DMS 273 (cell line): ENCODE data around the gene ARAP1.

Source experiments
- DNase-seq: peaks from one replicate; lab custom pipeline; 2025; ENCODE audit not compliant: unreplicated experiment; lab: John Stamatoyannopoulos, UW

The ARAP1 gene

DNA sequence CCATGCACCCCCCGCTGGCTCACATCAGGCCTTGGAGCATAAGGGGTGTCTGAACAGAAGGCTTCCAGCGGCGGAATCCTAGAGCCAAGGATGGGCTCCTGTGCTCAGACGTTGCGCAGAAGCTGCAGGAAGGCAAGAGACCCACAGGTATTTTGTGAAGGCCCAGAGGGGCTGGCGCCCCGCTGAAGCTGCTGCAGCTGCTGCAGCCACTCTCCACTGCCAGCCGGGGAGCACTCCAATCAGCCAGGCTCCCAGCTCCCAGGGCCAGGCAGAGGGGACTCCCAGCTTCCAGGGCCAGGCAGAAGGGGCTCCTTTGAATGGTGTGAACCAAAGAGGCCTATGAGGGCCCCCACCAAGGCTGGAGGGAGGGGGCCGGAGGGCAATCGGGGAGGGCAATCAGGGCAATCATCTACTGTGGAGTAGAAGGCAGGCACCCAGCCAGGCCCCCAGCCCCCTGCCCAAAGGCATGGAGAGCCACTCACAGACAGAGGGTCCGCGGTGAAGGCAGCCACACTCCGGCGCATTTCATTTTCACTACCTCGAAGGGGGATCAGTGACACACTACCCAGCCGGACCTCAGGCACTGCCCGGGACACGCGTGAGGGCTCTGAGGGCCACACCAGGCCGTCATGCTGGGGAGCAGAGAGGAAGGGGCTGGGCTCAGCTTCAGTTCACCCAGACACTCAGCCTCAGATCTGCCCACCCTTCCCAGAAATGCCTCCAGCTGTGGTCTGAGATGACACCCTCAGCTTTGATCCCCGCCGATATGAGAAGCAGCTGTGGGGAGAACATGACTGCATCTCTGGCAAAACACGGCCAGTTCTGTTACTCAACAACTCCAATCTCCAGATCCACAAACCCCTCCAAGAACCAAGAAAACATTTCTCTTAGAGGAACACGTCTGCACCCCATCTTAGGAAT is 66.4 kb downstream of the ARAP1 start:
- no peak for DNase-seq

DNA sequence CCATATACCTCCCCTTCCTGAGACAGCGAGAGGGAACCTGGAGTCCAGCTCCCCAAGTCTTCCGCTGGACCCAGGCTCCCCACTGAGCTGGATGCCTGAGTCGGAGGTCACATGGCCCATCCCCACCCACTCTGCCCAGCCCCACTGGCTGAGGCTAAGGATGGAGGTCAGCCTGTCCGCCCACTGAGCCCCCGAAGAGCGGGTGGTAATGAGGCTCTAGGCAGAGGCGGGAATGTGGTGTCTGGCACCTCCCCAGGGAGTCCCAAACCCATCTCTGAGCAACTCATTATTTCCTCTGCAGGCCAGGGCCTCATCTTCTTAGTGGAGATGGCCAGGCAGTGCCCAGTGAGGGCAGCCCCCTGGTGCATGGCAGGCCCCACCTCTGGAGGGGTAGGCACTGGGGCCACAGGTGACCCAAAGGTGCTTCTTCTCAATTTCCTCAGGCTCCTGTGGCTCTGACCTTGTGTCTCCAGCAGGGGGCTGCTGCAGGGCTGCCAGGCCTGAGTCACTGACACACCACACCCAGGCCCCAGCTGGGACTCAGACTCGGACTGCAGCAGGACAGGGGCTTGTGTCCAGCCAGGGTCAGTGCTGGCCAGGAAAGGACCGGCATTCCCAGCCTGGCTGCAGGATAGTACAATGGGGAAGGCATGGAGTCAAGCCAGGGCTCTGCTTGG is 67.8 kb downstream of the ARAP1 start:
- peak; percentile 66 for DNase-seq

DNA sequence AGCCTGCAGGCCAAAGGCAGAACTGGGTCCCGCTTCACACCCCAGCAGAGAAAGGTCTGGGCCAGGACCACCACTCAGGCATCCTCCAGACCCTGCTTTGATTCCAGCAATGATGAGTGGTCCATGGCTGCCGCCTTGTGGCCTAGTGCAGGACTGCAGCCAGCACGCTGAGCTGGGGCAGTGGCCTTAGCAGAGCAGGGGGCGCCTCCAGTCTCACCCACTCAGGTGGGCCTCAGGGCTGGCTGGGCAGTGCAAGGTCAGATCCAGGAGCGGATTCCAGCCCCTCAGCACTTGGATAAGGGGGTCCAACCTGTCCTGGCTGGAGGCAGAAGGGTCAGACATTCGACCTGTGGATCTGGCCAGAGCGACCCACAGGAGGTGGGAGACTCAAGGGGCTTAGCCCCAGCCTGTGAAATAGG is 68.4 kb downstream of the ARAP1 start:
- DNase-seq: peak; percentile 75

DNA sequence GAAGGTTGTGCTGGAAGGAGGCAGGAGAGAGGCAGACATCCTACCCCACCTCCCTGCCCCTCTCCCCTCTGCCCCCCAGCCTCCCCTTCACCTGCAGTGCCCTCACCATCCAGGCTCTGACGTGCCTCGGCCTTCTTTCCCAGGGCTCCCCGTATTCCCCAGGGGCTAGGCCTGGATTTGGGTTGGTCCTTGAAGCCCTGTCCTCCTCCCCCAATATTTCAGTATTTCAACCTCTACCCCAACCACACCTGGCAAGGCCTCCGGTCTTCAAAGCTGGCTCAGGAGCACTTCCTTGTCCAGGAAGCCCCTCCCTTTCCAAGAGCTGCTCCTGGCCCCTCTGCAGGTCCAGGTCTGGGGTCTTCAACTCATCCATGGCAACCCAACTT is 69.4 kb downstream of the ARAP1 start:
- no peak for DNase-seq

DNA sequence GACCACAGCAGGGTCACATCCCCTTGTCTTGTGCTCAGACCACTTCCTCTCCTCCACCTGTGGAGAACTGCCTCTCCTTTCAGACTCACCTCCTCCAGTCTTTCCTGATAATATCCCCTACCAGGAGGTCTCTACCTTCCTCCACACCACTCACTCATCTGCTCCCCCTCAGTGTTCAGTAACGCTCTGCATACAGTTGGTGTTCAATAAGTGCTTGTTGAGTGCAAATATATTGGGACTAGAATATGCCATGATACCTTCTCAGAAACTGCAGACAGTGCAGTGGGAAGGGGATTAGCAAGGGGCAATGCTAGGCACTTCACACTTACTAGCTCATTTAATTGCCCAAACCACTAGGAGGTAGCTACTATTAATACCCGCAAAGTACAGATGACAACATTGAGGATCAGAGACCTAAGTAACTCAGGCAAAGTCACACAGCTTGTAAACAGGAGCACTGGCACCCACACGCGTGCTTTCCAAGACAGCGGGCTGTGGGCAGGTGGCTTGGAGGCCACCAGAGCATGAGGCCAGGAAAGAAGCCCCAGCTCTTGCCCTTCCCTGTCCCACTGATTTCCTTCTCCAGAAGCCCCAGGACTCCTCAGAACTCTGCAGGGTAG is 69.9 kb downstream of the ARAP1 start:
- no peak for DNase-seq

DNA sequence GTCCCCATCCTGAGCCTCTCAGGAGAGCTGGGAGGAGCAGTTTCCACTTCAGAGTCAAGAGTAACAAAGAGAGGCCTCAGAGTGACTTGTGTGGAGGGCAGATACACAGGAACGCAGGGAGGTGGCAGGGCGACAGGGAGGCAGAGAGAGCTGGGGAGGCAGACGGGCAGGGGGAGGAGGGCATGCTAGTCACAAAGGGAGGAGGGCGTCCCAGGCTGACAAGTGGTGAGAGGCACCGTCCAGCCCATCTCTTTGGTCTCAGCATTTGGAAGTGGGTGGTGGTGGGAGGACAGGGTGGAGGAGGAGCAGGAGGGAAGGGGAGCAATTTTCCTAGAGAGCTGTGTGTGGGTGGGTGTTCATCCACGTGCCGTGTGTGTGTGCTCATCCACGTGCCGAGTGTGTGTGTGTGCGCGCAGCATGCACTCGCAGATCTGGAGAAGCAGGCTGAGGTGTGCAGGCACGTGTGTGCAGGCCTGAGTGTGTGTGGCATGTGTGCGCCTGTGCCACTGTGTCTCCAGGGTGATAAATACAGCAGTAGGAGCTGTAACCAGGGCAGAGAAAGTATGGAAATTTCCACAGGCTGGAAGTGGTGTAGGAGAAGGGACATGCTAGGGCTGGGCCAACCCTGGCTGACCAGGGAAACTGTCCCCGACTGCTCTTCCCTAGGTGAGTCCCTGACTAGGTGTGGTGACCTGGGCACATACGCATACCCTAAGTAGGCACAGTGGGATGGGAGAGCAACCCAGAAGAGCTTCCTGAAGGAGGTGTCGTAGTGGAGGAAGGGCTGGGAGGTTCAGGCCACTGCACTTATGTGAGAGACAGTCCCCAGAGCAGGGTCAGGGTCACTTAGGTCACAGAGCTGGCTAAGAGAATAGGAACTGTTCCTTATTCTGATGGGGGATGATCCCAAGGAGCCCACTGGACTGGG is 70.7 kb downstream of the ARAP1 start:
- no peak for DNase-seq

DNA sequence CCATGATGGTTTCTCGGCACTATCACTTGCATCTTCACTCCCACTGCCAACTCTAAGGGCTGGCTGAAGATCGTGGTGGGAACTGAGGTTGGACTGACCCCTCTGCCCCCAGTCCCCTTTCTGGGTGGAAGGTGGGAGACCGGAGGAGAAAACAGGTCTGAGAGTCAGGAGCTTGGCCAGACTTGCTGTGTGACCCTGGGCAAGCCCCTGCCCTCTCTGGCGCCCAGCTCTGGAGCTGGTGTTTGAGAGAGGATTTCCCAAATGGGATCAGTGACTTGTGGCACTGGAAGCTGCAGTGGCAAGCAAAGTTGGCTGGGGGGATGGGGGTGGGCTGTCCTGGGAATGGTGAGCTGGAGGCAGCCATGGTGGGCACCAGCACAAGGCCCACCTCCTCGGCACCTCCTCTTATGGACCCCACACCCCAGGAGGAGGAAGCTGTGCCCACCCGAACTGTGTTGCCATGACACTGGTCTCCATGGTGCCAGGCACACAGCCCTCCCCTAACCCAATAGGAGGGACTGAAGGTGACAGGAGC is 71.5 kb downstream of the ARAP1 start:
- DNase-seq: no peak

DNA sequence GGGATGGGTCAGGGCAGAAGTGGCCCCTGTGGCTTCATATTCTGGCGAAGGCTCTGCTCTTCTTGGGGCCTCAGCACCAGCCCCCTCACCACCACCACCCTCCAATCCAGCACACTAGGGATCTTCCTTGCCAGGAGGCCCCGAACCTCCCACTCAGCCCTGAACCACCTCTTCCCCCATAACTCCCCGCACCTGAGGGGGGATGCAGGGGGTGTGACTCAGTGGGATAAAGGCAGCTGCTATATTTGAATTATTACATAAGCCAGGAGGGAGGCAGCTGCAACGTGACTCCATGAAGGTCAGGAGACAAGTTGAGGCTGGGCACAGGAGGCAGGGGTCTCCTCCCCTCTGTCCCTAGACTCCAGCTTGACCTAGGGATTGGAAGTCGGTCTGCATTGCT is 72.3 kb downstream of the ARAP1 start:
- DNase-seq: no peak

DNA sequence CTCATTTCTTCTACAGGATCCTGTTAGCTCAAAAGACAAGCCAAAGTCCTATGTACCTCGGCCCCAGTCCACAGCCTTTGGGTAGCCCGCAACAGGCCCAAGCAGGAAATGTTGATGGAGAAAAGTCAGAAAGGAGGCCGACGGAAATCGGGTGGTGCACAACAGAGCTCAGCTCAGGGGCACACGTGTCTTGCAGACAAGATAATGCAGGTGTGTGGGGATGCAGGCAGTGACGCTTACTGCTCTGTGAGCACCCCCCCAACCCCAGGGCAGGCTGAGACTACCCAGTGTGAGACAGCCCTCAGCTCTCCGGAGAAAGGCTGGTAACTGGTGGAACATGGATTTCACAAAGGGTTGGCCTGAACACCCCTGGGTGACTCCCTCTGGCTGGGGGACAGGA is 73.7 kb downstream of the ARAP1 start:
- no peak for DNase-seq

DNA sequence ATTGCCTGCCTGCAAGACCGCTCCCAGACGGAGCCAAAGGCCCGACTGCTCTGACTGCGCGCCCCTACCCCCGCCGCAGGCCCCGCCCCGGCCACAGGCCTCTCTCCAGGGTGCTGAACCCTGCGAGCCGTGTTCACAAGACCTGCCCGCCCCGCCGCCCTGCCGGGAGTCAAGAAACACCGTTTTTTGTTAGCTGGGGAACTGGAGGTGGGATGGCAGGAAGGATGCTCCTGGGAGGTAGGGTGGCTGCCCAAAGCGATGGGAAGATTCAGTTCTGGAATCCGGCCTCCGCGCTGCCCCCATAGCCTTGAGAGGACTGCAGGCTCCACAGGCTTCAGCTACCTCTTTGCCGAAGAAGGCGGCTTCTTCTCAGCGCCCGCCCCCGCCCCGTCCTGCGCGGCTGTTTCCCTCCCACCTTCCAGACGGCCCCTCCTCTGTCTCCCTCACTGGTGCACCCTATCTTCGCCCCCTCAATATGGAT is 75.3 kb downstream of the ARAP1 start:
- no peak for DNase-seq

DNA sequence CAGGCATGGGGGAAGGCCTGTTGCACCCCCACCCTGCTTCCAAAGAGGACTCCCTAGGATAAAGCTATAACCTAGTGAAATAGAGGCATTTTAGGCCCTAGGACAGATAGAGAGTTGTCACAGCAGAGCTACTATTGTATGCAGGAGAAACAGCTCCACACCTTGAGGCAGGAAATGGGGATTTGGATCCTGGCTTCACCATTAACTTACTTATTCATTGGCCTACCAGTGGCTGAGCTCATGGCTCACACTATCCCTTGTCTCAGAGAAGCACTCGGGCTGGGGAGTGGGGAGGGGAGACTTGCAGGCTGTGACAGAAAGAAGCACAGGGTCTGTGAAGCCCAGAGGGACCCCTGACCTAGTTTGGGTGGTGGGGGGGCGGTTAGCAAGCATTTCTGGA is 77.0 kb downstream of the ARAP1 start:
- DNase-seq: no peak

DNA sequence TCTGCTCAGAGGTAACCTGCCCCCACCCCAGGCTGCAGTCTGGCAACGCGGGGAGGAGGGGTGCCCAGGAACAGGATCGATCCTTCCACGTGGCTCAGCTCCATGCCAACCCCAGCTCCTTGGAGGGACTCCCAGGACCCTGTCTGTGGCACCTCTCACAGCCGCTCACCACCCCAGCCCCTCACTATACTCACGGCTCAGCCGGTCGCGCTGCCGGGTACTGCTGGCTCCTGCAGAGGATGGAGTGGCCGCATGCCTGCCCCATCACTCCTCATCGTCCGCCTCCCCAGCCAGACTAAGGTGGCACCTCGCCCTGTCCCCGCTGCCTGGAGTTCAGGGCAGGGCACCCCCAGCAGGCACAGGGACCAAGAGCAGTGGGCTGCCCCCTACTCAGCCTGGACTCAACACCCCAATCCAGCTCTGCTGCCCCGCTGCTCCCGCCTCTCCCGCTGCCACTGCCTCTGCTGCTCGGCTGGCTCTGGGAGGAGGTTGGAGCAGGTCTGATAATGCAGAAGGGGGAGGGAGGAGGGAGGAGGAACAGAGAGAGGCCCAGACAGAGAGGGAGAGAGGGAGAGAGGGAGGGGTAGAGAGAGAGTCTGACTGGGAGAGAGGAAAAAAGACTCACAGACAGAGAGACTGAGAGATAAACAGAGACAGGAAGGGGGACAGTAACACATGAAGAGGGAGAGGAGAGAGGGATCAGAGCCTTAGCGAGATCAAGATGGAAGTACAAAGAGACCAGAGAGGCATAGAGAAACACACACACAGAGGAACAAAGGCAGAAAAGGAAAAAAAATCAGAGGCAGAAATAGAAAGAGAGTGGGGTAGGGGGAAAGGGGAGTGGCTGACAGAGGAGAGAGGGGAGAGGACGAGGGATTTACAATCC is 78.0 kb downstream of the ARAP1 start, which contains the start of gene PDE2A:
TSS of gene PDE2A (minus strand) at position 480 of the 886 bp plus-strand sequence. CDS start at position 265, 215 bp downstream.
- peak; percentile 75 for DNase-seq

DNA sequence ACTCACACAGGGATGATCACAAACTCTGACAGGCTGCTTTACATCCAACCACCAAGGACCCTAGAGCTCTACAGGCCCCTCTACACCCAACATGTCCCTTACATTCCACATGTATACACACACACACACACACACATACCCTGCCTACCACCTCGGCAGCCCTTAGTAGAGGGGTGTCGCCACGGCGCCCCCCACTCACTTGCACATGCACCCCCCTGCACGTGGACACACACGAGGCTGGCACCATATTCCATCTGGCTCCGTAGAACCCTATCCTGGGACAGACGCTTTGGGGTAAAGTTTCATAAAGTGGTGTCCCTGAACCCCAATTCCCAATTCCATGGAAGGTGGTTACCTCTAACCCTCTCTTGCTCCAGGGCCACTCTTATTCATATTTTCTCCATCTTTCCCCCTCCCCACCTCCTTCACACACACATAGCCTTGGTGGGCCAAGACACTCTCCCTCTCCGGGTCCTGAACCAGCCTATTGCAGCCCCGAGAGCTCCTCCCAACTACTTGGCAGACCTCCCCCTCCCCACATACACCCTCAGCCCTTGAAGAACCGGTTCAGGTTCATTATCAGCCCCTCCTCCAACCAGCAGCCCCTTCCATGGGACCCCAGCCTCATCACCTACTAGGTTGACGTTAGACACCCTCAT is 78.8 kb downstream of the ARAP1 start:
- DNase-seq: peak; percentile 51

DNA sequence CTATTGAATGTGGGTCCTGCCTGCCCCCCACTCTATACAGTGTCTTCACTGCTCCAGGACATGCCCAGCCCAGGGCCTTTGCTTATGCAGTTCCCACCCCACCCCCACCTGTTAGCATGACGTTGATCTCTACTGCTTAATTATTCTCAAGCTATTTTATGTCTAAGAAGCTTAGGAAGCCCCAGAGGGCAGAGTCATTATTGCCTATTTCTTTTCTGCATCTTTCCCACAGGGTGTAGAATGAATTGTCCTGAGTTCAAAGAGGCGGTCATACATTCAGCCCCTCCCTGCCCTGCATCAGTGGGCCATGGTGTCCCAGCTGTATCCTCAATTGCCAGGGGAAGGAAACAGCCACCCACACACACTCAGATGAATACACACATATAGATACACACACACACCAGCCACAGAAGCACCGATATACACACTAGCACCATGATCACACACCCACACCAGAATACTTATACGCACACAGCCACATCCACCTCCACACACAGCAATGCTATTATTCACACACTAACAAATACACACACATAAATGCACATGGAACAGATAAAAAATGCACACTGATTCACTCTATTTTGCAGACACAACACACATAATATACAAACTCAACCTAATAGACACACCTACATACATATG is 79.5 kb downstream of the ARAP1 start:
- DNase-seq: no peak

DNA sequence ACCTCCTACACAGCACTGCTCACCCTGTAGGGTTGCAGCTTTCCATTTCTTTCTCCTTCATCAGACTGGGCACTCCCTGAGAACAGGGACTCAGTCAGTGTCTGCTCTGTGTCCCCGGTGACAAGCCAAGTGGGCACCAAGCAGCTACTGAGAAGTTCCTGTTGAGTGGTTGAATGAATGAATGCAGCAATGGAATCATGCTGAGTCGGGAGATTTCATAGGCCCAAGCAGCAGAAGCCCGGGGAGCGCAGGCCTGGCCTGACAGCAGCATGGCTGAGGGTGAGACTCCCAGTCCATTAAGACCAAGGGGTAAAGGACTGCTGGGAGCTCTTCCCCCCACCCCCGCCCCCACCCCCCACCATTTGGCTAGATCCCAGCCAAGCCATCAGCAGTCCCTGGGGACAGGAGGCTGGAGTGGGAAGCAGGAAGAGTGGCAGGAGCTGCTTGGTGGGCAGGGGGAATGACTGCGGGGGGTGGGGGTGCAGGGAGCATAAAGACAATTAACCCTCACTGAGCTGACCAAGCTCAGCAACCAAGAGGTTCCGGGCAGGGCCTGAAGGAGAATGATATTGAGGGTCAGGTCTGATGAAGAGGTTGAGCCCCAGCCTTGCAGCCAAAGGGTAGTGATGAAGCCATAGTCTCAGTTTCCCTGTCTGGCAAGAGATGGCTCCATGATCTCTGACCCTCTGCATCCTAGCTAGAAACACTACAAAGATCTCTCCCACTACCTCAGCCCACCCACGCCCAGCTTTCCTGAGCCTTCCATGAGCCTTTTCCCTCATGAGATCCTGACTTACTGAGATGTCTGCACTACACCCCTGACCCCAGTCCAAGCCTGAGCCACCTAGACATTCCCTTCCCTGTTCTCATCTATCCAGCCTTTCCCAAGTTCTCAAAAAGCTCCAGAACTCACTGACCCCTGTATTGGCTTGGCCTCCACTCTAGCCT is 80.8 kb downstream of the ARAP1 start:
- no peak for DNase-seq

DNA sequence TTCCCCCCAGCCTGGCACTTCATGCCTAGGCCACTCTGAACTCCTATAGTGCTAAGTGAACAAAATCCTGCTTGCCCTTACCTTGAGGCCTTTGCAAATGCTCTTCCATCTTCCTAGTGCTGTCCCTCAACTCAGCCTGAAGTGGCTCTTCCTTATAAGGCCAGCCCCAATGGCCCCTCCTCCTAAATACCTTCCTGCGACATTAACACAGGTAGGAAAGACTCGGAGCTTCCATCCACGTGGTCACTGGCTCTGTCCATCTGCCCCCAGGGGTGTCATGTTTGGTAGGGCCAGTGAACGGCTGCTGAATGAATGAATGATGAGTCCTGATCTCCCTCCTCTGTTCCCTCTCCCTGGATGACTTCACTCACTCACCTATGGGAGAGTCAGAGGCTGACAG is 82.2 kb downstream of the ARAP1 start:
- DNase-seq: no peak

DNA sequence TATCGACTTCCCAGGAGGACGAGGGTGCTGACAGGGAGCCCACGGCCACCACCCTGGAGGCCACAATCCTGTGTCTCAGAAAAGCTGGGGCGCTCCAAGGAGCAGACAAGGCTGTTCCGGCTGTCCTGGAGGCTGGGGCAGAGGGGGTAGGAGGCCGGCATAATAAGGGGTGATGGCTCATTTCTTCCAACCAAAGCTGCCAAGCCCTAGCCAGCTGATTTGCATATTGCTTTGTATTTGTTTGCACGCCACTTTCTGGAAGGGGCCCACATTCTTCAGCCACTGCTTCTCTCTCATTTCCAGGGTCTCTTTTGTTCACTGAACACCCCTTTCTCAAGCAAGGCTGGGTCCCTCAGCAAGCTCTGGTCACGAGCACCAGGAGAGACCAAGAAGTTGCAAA is 82.7 kb downstream of the ARAP1 start:
- DNase-seq: no peak
